Left cardiac atrium (tissue), 4 donors: ENCODE measurements around the gene NOC2L. TPM values are rescaled to one million over a fixed set of nuclear protein-coding genes. Genes with fewer than 3 reads are reported as not detected.

Experiments
- ATAC-seq, 2 donors: fragments of 200-7000 bp; cut with Tn5 transposase; one replicate each; pipeline ENCODE4 v1.9.1; 2020; ENCODE audit warnings: mild to moderate bottlenecking in 2 of 2, moderate library complexity in 2 of 2
- DNase-seq: peaks from one replicate; pipeline ENCODE4 v3.0.0-alpha.2; 2020
- intact Hi-C, 2 donors: fragments of 100-400 bp; cut with DNase I; formaldehyde crosslinking; loops; one replicate each; pipeline versions ENCODE4 v1.14.1 to v1.15.1; 2022 to 2023
- long read RNA-seq: library from polyadenylated mRNA; unstranded; transcript quantifications from one replicate; pipeline ENCODE4 v2.0.0, GENCODE V29; 2021
- total RNA-seq, 2 donors: library from RNA; stranded (reverse); fragmentation: NEBNext Ultra II Directional; extraction: Animal tissue kit (Norgen Biotek cat#: 25700); gene quantifications; one replicate each; pipeline ENCODE4 v1.2.1, GENCODE V29; 2021
- donor health status: DM: no; HTN: yes; CAD: no.
- donor health status: DM: no; HTN: yes; CAD: no; lungs with severe emphysema.
- donor health status: DM: yes; HTN: yes; CAD: no.
- donor health status: Dilated cardiomyopathy.

Gene NOC2L
- 10 to 100 TPM; 38.1 to 48.7 TPM for total RNA-seq
- long read RNA-seq, transcript NOC2L-201 (19 exons, 2,790 nt): major isoform, 122 of 251 reads
- long read RNA-seq, partial matches to known transcripts: 15 of 251 reads
- long read RNA-seq, other reads (novel, unspliced or antisense): 114 of 251 reads

DNA sequence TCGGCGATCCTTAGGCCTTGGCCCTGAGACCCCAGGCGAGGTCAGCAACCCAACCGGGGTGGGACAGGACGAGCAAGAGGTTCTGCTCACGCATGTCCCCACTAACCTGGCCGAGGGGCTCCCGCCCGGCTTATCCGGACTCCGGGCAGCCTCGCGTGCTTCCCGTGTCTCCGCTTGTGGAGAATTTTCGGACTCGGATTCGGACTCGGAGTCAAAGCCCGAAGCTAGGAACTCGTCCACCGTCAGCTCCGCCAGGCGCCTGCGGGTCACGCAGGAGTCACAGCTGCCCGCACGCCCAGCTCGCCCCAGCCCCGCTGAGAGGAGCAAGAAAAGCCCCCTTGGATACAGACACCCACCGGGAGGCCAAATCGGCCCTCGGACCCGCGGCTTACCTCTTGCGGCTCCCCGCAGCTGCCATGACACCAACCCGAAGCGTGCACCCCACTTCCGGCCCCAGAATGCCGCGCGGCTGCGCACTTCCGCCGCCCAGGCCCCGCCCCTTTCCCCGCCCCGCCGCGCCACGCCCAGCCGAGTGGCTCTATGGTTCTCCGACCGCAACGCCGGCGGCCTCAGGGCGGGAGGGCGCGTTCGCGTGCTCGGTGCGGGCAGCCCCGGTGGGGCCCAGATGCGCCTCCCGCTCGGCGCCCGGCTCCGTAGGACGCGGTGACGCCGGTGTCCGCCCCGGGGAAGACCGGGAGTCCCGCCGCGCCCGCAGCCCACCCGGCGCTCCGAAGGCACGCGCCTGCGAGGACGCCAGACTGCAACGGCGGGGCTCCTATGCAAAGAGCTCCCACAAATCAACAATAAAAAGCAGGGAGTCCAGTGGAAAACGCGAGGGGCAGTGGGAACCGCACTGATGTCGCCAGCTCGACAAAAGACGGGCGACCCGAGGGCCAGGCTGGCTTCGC lies at the start of gene NOC2L:
Gene NOC2L (minus strand): TSS at position 434 of the 908 bp plus-strand sequence. CDS start 16 bp downstream, at position 418.
- ATAC-seq (peak; percentile 95 to 96), DNase-seq (peak; percentile 94)
- intact Hi-C loops: no loop called here

DNA sequence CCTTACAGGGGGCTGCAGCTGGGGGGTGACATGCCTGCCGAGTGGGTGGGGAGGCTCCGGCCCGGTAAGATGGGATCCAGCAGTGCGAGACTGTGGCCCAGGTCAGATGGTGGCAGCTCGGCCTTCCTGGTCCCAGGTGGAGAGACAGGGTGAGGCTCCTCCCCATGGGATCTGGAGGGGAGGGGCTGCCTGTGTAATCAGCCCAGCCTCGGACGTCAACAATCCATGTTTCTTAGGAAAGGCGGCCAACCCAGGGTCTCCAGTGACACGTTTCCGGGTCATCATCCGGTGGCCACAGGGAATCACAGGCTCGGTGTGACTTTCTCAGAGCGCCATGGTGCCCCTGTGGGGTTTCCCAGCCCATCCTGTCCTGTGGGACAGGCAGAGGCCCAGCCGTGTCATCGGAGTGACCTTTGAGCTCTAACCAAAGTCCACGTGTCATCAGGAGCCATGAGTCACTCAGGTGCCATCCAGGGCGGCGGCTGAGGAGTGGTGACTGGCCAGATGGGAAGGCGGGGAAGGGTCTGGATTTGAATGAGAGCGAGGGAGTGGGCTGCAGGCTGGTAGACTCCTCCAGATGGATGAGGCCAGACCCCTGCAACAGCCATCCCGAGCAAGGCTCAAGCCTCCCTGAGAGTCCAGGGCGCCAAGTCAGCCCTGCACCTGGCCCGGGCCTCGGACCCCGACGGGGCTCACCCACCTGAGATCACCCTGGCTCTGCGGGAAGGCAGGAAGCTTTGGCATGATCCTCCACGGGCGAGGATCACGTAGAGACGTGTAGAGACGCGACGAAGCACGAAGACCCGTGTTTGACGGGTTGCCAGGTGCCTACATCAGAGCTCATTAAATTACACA lies 47.5 kb upstream of the NOC2L start:
- no peak for ATAC-seq
- intact Hi-C loops: no loop called here
- DNase-seq: no peak

- ATAC-seq (no peak), DNase-seq (no peak)
- intact Hi-C loops: no loop called here
Observed at GRCh38 chr1:1005774-1006304, 46.8 kb upstream of the NOC2L start.

- DNase-seq: peak; percentile 50
- intact Hi-C loops: no loop called here
- ATAC-seq: peak; percentile 6
Observed at GRCh38 chr1:1004780-1005697, 46.0 kb upstream of the NOC2L start.

- intact Hi-C loops: no loop called here
- DNase-seq: no peak
- no peak for ATAC-seq
Observed at GRCh38 chr1:1004420-1004779, 45.3 kb upstream of the NOC2L start.

- no peak for ATAC-seq
- intact Hi-C loops: no loop called here
- no peak for DNase-seq
Observed at GRCh38 chr1:1003618-1004419, 44.8 kb upstream of the NOC2L start.

GRCh38 chr1:1001057-1001783 lies 42.2 kb upstream of the NOC2L start:
- intact Hi-C loops: no loop called here
- DNase-seq (no peak), ATAC-seq (no peak)

DNA sequence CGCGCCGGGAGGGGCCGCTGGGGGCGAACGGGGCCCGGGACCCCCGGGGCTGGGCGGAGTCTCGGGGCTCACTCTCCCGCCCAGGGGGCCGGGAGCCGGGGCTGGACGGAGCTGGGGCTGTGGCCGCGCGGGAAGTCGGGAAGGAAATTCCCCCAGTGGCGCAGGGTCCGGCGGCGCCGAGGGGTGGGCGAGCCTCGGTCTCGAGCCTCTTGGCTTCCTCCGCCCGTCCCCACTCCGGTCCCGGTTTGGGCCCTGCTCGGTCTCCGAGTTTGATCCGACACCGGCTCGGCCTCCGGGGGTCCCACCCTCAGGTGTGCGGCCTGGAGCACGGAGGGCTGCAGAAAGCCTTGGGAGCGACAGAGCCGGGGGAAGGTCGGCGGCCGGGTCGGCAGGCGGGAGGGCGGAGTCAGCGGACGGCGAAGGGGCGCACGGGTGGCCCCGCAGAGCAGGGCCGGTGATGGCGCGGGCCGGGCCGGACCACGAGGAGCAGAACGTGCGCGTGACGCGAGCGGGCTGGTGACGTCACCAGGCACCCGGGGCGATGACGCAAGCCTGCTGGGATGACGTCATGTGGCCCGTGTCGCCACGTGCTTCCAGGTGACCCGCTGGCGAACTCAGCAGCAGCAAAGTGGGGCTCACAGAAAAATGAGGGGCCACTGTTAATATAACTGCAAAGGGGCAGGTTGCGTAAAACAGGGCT lies 41.5 kb upstream of the NOC2L start:
- ATAC-seq (peak; percentile 63 to 67), DNase-seq (peak; percentile 87)
- intact Hi-C loops: no loop called here

DNA sequence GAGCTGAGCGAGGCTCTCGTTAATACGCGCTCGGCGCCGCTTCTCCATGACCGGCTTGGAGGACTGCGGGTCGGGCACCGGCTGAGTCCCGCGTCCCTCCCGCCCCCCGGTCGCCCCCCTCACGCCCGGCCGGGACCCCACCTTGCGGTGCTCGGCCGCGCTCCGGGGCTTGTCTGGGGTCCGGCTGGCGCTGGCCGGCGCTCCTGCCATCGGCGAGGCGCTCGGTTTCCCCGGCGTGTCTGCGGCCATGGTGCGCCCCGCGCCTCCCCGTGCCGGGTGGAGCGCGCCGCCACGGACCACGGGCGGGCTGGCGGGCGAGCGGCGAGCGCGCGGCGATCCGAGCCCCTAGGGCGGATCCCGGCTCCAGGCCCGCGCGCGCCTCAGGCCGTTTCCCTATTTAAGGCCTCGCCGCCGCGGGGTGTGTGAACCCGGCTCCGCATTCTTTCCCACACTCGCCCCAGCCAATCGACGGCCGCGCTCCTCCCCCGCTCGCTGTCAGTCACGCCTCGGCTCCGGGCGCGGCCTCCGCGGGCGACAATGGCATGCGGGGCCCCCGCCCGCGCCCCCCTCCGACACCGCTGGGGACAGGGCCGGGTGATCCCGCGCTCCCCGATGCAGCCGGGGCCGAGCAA lies 40.8 kb upstream of the NOC2L start, which contains the start of gene HES4:
Gene HES4 (minus strand): TSS at position 373 of the 632 bp plus-strand sequence. CDS start 124 bp downstream, at position 249.
- intact Hi-C loops: no loop called here
- peak; percentile 96 for DNase-seq

DNA sequence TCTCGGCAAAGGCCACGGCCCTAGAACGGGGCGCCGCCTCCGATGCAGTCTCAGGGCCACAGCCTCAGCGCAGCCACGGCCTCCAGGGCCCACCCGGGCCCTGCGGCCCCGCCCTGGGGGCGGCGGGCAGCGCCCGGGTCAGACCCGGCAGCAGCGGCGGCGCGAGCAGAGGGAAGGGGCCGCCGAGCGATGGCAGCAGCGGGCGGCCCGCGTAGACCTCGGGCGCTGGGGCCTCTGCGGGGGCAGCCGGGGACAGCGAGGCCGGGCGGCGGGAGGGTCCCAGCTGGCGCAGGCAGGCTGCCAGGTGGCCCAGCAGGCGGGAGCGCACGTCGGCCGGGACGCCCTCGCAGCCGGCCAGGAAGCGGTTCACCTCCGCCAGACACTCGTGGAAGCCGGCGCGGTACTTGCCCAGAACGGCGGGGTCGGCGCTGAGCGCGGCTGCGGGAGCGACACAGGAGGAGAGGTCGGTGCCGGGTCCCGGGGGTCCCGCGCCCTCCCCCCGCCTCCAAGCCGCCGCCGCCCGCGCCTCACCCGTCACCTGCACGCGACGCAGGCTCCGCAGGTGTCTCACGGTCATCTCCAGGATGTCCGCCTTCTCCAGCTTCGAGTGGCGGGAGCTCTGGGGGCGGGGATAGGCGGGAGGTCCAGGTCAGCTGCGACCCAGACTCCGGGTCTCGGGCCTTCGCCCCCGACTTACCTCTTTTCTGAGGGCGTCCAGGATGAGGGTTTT lies 40.1 kb upstream of the NOC2L start:
- ATAC-seq: peak; percentile 1 to 13
- peak; percentile 52 for DNase-seq
- intact Hi-C loops: no loop called here

More for the DNA sequence above, 40.8 kb upstream of the NOC2L start, which contains the start of gene HES4:
- peak; percentile 83 to 84 for ATAC-seq

DNA sequence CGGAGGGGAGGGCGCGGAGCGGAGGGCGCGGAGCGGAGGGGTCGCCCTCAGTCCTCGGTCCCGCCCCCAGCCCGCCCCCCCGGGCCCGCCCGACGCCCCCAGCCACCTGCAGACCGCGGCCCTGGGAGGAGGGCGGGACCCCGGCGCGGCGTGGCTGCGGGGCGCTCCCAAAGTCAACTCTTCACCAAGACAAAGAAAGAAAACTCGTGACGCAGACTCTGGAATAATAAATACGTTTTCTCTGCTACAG lies 39.6 kb upstream of the NOC2L start:
- intact Hi-C loops: no loop called here
- ATAC-seq (no peak), DNase-seq (no peak)

GRCh38 chr1:997993-998744 lies 39.1 kb upstream of the NOC2L start:
- ATAC-seq (no peak), DNase-seq (peak; percentile 28)
- intact Hi-C loops: no loop called here

GRCh38 chr1:997713-997992 lies 38.6 kb upstream of the NOC2L start:
- ATAC-seq (no peak), DNase-seq (no peak)
- intact Hi-C loops: no loop called here

DNA sequence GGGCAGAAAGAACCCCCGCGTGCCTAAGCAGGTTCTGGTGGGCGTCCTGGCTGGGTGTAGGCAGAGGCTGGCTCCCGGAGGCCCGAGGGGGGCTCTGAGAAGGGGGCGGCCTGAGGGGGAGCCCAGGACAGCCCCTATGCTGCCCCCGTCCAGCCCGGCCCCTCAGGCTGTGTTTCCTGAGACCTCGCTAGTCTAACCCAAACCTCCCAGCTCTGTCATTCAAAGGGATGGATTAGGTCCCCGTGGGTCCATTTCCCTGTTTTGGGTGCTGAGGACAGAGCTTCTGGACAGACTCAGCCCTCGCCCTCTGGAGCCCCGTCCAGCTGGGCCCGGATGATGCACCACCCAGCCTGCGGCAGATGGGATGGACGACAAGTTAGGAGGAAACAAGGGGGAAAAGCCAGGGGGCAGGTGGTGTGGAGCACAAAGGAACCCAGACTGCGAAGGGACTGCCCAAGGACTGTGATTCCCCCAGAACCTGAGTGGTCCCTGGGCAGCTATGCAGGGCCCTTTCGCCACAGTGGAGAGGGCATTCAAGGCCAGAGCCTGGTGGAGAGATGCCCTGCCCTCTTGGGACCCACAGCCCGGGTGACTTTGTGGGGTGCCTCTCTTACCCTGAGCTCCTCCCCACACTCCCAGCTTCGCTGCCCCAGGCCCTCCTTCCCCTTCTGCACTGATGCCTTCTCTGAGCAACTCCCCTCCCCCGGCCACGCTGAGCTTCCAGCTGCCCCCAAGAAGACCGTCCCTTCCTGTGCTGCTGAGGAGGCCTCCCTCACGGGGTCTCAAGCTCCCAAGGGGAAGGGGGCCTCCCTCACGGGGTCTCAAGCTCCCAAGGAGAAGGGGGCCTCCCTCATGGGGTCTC lies 38.0 kb upstream of the NOC2L start:
- intact Hi-C loops: no loop called here
- DNase-seq (no peak), ATAC-seq (no peak)
